HepG2 (cell line): ENCODE data around the gene CHRNA7. TPM values are rescaled to one million over a fixed set of nuclear protein-coding genes. Genes with fewer than 3 reads are reported as not detected.

Experiments
- ATAC-seq: fragments of 200-7000 bp; cut with Tn5 transposase; 3 replicates; pipeline ENCODE4 v1.9.1; 2020; ENCODE audit warnings: mild to moderate bottlenecking, moderate library complexity
- BruUV-seq: library from RNA; stranded (reverse); fragments of 400-500 nt; replicated peaks from 2 replicates; lab custom pipeline; 2021; lab: Mats Ljungman, UMichigan
- CTCF ChIA-PET: fragments of 300-600 bp; formaldehyde crosslinking; extraction: SDS; loops from one replicate; lab custom pipeline; 2021; ENCODE audit warnings: low total read pairs, inconsistent platforms, low intra/inter-chr PET ratio; lab: Yijun Ruan, JAX
- POLR2A ChIA-PET: fragments of 350-600 bp; sonication (Branson Sonifier 250); formaldehyde crosslinking; loops from one replicate; lab custom pipeline; 2020; ENCODE audit warnings: antibody characterized with exemption, inconsistent platforms; lab: Yijun Ruan, JAX
- DNase-seq: peaks from one replicate; pipeline ENCODE4 v3.0.0-alpha.2; 2015; ENCODE audit warnings: low spot score
- FAIRE-seq: peaks from 3 replicates; lab custom pipeline; 2011; peaks lifted over from hg19 to GRCh38; lab: Jason Lieb, UNC
- H2AFZ ChIP-seq: one replicate; pipeline ENCODE4 v1.6.1; 2011; ENCODE audit warnings: low read length, inconsistent platforms
- H3K27ac ChIP-seq: fragments of 300-600 bp; 3 replicates; pipeline ENCODE4 v1.8.0; 2011; ENCODE audit warnings: mixed run types, mild to moderate bottlenecking, mixed read lengths, low read length, inconsistent platforms; ENCODE audit not compliant: insufficient read depth; ENCODE audit errors: extremely low read length
- H3K27me3 ChIP-seq, 2 experiments: fragments of 200-600 bp in 1 of 2; 2 replicates in 1 of 2; 3 replicates in 1 of 2; pipeline versions ENCODE4 v1.6.0 to v1.8.0; 2011; ENCODE audit warnings: low read length in 2 of 2, mild to moderate bottlenecking in 2 of 2, moderate library complexity in 2 of 2, inconsistent platforms in 1 of 2; ENCODE audit not compliant: insufficient read depth in 2 of 2, control insufficient read depth in 1 of 2
- H3K36me3 ChIP-seq, 2 experiments: fragments of 200-600 bp in 1 of 2; replicated peaks in 1 of 2; 2 replicates in 1 of 2; 3 replicates in 1 of 2; pipeline versions ENCODE4 v1.5.1 to v1.8.0; 2011; ENCODE audit warnings: low read length in 2 of 2, inconsistent platforms in 1 of 2; ENCODE audit not compliant: insufficient read depth in 2 of 2, control insufficient read depth in 1 of 2
- H3K4me1 ChIP-seq: 2 replicates; pipeline ENCODE4 v1.5.1; 2012; ENCODE audit warnings: low read length, inconsistent platforms; ENCODE audit not compliant: insufficient read depth
- H3K4me2 ChIP-seq: 2 replicates; pipeline ENCODE4 v1.6.0; 2011; ENCODE audit warnings: low read depth, low read length, inconsistent platforms
- H3K4me3 ChIP-seq, 3 experiments: fragments of 200-600 bp in 1 of 3; sonication (generic), shearing (Covaris generic) in 1 of 3; replicated peaks in 1 of 3; 2 replicates each; pipeline ENCODE4 v1.5.1; 2011 to 2016; ENCODE audit warnings: low read length in 3 of 3, inconsistent platforms in 2 of 3, low read depth in 2 of 3, mild to moderate bottlenecking in 2 of 3, control low read depth in 1 of 3, mixed read lengths in 1 of 3; ENCODE audit not compliant: insufficient read depth in 1 of 3
- H3K79me2 ChIP-seq: one replicate; pipeline ENCODE4 v1.6.1; 2011; ENCODE audit warnings: low read length, inconsistent platforms; ENCODE audit not compliant: insufficient read depth
- H3K9ac ChIP-seq: 2 replicates; pipeline ENCODE4 v1.6.0; 2011; ENCODE audit warnings: mild to moderate bottlenecking, low read depth, low read length, inconsistent platforms; ENCODE audit not compliant: insufficient read depth
- H3K9me3 ChIP-seq: 2 replicates; pipeline ENCODE4 v1.5.1; 2012; ENCODE audit warnings: mild to moderate bottlenecking, low read length
- H4K20me1 ChIP-seq: 2 replicates; pipeline ENCODE4 v1.6.0; 2011; ENCODE audit warnings: inconsistent platforms, mild to moderate bottlenecking, low read length, moderate library complexity; ENCODE audit not compliant: insufficient read depth
- ARNT2 ChIP-seq: sonication (generic); formaldehyde crosslinking; IDR thresholded peaks from 2 replicates; pipeline ENCODE4 v1.8.0; 2022; ENCODE audit warnings: mild to moderate bottlenecking, low read depth, missing genetic modification reagents, moderate library complexity
- GLI4 ChIP-seq: sonication (generic); formaldehyde crosslinking; IDR thresholded peaks from 2 replicates; pipeline ENCODE4 v1.5.1; 2020; ENCODE audit warnings: missing genetic modification reagents, mild to moderate bottlenecking, moderate library complexity, borderline replicate concordance
- HDAC2 ChIP-seq: sonication (generic); formaldehyde crosslinking; IDR thresholded peaks from 2 replicates; pipeline ENCODE4 v1.4.0; 2020; ENCODE audit warnings: missing genetic modification reagents
- NR1H2 ChIP-seq: sonication (generic); formaldehyde crosslinking; IDR thresholded peaks from 2 replicates; pipeline ENCODE4 v1.8.1; 2022; ENCODE audit warnings: low read depth, missing genetic modification reagents, borderline replicate concordance
- SAFB2 ChIP-seq: sonication (generic); formaldehyde crosslinking; IDR thresholded peaks from 2 replicates; pipeline ENCODE4 v1.5.1; 2020; ENCODE audit warnings: missing genetic modification reagents, low read depth, mild to moderate bottlenecking, borderline replicate concordance
- ZBTB21 ChIP-seq: sonication (generic); formaldehyde crosslinking; IDR thresholded peaks from 2 replicates; pipeline ENCODE4 v1.4.0; 2020; ENCODE audit warnings: missing genetic modification reagents
- ZBTB8A ChIP-seq: sonication (generic); formaldehyde crosslinking; IDR thresholded peaks from 2 replicates; pipeline ENCODE4 v1.4.0; 2020; ENCODE audit warnings: mild to moderate bottlenecking, low read depth, missing genetic modification reagents, borderline replicate concordance
- ZFP90 ChIP-seq: sonication (generic); formaldehyde crosslinking; IDR thresholded peaks from 2 replicates; pipeline ENCODE4 v1.8.0; 2022; ENCODE audit warnings: missing genetic modification reagents, mild to moderate bottlenecking, inconsistent platforms, borderline replicate concordance
- ZNF256 ChIP-seq: sonication (generic); formaldehyde crosslinking; conservative IDR thresholded peaks from 2 replicates; pipeline ENCODE4 v1.4.0; 2020; ENCODE audit warnings: missing genetic modification reagents
- ZNF567 ChIP-seq: sonication (generic); formaldehyde crosslinking; IDR thresholded peaks from 2 replicates; pipeline ENCODE4 v1.8.1; 2023; ENCODE audit warnings: mild to moderate bottlenecking, missing genetic modification reagents, borderline replicate concordance
- ZNF652 ChIP-seq: IDR thresholded peaks from 2 replicates; pipeline ENCODE4 v1.6.1; 2016; ENCODE audit warnings: low read depth, borderline replicate concordance
- ZNF792 ChIP-seq: IDR thresholded peaks from 2 replicates; pipeline ENCODE4 v1.6.1; 2016
- WGBS: methylation state at CpG from one replicate; pipeline ENCODE4 v1.1.6; 2017; ENCODE audit warnings: low lambda C conversion rate; 5-methylcytosine and 5-hydroxymethylcytosine counted together
- in situ Hi-C: cut with HindIII; loops from 2 replicates; pipeline ENCODE4 v1.10.0; 2017; ENCODE audit warnings: low pct_unique_long_range_greater_than_20kb; ENCODE audit not compliant: extremely low pct_ligation_motif_present
- intact Hi-C: fragments of 100-400 bp; cut with micrococcal nuclease; formaldehyde crosslinking; loops from one replicate; pipeline ENCODE4 v1.10.0; 2022; ENCODE audit not compliant: unreplicated experiment
- polyA plus RNA-seq, 8 experiments: library from polyadenylated mRNA; depleted of rRNA in 3 of 8; stranded (reverse) in 7 of 8; unstranded in 1 of 8; fragments of >200 nt; fragmentation: Illumina TruSeq in 4 of 8; extraction: Trizol in 4 of 8; gene quantifications; 2 replicates each; pipeline versions ENCODE4 v1.2.1 to v1.2.3, GENCODE V29; 2011 to 2016; ENCODE audit warnings: low read depth in 4 of 8, missing spikeins in 1 of 8, mixed read lengths in 1 of 8; ENCODE audit not compliant: insufficient read depth in 1 of 8
- total RNA-seq, 5 experiments: library from RNA; depleted of rRNA; stranded (reverse); fragments of >200 nt; fragmentation: Illumina TruSeq; extraction: Trizol; gene quantifications; 2 replicates each; pipeline ENCODE4 v1.2.3, GENCODE V29; 2016; ENCODE audit warnings: low read depth in 1 of 5

Gene CHRNA7
- total and polyA plus RNA-seq, 2 of the 13 experiments (the other 11 are each of a cell fraction or from before 2014, with no cell fraction given), result 1.3 to 1.4 TPM

GRCh38 chr15:32124726-32125125, 94.4 kb downstream of the CHRNA7 start:
- WGBS, result 14% methylated on average over 4 of the region's 4 CpGs
- Histone ChIP-seq H3K79me2 (no peaks in the 10 kb centered on the region), H3K4me3 (no peak overlapping the region), H3K4me1 (no peaks in the 10 kb centered on the region), H4K20me1 (no peaks in the 10 kb centered on the region), H3K9me3 (no peaks in the 10 kb centered on the region), H3K36me3 (no peaks in the 10 kb centered on the region), H3K27ac (no peak overlapping the region), H3K27me3 (0 out of 5 replicates have a peak, but pooled peaks cover 0 to 2% of the 10 kb centered on the region in 2 experiments), H3K4me2 (no peak overlapping the region), H2AFZ (no peak overlapping the region), H3K9ac (no peak overlapping the region)
- no peak for ATAC-seq
- FAIRE-seq, result no peak
- in situ Hi-C loops (no loop called here), intact Hi-C loops (no loop called here)
- ChIA-PET CTCF (no interaction called here), POLR2A (no interaction called here)
- no peak for TF ChIP-seq HDAC2 (CRISPR knock-in tag)
- no peak for TF ChIP-seq NR1H2 (CRISPR knock-in tag)
- TF ChIP-seq ZFP90 (CRISPR knock-in tag), result no peak
- no peak for TF ChIP-seq ZNF792 (CRISPR knock-in tag)
- no peak for TF ChIP-seq ZNF567
- no peak for TF ChIP-seq SAFB2
- no peak for TF ChIP-seq ZBTB8A (CRISPR knock-in tag)
- TF ChIP-seq GLI4 (CRISPR knock-in tag), result no peak
- TF ChIP-seq ZNF256 (CRISPR knock-in tag), result no peak
- TF ChIP-seq ARNT2 (CRISPR knock-in tag), result no peak
- TF ChIP-seq ZNF652 (CRISPR knock-in tag), result no peak
- no peak for TF ChIP-seq ZBTB21 (CRISPR knock-in tag)
- DNase-seq, result no peak
- no TSS peak for BruUV-seq
